ENCODE results near the gene TPM2. TPM values are rescaled to one million over a fixed set of nuclear protein-coding genes. Genes with fewer than 3 reads are reported as not detected.

TPM2 gene
- polyA plus RNA-seq, 5 donors, result 149 to 645 (median 181) TPM

DNA sequence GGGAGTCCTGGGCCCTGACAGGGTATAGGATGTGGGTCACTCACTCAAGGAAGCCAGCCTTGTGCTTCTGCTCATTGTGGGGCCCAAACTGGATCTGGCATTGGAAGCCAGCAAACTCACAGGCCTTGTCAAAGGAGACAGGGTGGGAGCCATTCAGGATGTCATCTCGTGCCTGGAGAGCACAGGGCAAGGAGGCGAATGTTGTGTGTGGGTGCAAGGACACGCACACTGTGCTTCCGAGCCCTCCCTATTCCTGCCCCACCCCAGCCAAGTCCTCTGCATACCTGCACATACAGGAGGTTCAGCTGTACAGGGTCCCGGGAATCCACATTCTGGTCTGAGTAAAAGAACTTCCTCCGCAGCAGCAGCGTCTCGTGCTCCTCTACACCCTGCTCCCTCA is 34.2 kb upstream of the TPM2 start:
- DNase-seq, result no peak

- DNase-seq, result no peak
These were observed 33.7 kb upstream of the TPM2 start for GRCh38 chr9:35723426-35723825.

DNA sequence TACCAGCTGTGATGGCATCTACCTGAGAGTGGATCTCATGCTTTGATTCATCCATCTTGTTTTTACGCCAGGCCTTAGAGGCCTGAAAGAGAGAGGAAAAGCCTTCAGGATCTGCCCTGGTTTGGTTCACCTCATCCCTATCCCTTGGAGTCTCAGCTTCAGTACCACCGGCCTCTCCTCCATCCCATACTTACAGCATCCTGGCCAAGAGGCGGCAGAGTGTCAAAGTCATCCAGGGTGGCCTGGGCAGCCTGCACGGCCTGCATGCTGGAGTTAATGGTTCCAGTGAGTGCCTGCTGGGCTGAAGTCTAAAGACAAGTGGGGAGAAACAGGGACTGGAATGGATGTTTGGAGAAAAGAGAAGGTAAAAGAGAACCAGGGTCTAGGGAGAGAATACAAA is 29.8 kb upstream of the TPM2 start:
- no peak for DNase-seq

DNA sequence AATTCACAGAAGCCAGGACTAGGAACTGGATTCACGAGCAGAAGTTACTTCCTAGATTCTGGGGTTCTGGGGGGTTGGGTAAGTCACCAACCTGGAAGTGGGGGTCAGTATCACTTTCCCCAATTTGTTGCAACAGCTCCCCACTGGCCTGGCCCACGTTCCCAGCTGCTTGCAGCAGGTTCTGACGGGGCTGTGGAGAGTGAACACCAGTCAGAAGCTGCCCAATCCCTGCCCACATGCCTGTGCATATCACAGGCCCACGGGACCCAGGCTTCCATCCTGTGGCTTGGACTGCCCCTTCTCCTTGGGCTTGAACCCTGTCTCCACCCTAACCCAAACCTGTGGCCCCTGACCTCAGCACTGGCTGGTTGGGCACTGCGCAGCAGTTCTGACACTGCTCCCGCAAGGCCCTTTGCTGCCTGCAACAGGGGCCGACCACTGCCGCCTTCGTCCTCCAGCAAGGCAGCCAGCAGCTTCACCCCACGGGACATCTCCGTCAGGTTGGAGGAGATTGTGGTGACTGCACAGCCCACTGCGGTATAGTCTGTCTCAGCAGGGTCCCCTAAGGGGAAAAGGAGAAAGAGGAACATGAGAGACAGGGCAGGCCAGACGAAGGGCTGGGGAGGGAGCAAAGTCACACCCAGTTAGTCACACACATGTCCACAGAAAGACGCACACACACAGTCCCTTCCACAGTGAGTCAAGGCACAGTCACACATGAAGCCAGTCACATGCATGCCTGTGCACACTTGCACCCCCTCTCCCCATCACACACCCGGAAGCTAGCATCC is 29.2 kb upstream of the TPM2 start:
- DNase-seq, result no peak

DNA sequence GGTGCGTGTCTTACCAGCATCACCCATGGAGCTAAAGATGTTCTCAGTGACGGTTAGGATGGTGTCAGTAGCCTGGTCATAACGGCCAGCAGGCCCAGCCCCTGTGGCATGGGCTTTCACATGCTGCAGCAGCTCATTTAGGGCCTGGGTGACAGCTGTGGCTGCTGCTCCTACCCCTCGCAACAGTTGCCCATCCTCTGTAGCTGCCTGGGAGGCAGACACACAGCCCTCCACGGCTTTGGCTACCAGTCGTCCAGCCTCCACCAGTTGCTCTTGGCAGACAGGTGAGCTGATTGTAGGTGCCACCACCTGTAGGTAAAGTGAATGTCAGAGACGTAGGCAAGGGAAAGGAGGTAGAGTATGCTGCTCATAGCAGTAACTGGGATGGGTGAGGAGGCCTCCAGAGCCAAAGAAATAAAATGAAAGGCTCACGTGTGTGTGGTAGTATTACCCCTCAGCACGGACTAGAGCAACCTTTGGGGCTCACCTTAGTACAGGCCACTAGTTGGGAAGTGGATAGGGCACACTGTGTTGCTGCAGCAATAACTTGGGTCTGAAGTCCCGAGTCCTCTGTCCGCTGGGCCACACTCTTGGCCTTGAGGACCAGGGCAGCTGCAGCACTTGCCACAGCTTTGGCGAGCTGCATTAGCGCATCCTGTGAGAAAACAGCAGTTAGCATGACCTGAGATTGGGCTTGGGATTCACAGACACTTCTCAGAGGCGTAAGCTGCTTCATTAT is 27.6 kb upstream of the TPM2 start:
- no peak for DNase-seq

- DNase-seq, result no peak
These were observed 26.5 kb upstream of the TPM2 start for GRCh38 chr9:35716230-35716629.

- DNase-seq, result no peak
These were observed 25.0 kb upstream of the TPM2 start for GRCh38 chr9:35714579-35715252.

DNA sequence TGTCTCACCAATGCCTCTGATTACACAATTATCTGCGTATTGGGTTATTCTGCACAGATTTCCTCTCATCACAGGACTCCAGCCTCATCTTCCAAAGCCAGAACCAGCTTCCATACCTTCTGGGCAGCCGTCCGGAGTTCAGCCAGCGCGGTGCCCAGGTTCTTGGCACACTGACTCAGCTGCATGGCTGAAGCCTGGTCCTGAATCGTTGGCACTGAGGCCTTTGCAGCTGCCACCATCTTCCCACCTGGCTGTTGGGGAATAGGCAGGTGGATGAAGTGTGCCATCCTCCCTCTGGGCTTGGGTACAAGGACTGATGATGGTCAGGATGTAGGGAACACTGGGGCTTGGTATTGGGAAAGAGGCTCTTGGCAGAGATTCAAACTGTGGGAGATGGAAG is 24.4 kb upstream of the TPM2 start:
- DNase-seq, result no peak

DNA sequence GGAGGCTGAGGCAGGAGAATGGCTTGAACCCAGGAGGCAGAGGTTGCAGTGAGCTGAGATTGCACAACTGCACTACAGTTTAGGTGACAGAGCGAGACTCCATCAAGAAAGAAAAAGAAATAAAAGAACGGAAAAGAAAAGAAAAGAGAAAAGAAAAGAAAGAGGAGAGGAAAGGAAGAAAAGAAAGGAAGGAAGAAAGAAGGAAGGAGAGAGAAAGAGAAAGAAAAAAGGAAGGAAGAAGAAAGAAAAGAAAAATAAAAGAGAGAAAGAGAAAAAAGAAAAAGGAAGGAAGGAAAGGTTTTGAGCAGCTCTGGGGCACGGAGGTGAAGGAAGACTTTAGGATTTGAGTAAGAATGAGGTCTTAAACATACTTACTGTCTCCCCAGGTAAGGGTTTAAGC is 23.9 kb upstream of the TPM2 start:
- no peak for DNase-seq

- no peak for DNase-seq
These were observed 23.2 kb upstream of the TPM2 start for GRCh38 chr9:35712762-35713400.

DNA sequence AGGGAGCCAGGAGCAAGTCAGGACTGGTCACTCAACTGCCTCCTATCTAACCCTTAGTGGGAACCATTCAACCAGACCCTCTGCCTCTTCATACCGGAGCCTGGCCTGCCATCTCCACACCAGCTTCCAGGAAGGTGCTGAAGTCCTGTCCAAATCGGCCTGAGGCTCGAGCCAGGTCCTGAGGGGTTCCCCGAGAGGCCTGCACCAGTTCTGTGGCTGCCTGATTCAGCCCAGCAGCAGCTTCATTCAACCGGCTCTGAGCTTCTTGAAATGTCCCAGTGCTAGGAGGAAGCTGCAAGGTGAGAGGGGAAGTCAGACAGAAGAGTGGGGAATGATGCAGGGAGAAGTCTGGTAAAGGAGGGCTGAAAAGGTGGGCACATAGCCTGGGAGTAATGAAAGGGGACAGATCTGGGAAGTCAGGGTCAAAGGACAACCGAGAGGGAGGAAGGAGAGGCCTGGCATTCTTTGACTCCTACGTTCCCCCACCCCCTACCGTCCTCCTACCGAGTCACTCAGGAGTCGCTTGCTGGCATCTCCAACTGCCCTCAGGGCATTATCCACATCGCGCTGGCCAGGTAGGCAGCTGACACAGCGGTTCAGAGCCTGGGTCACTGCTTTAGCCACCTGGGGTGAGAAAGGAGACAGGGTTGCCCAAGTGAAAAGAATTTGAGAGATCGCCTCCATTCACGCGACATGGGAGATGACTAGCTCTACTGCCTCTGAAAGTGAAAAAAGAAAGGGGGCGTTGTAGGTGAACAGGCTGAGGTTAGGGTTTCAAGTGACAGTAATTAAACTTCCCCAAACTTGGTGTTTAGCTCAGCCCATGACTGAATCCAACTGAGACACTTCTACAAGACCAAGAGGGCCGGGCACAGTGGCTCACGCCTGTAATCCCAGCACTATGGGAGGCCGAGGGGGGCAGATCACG is 22.0 kb upstream of the TPM2 start:
- no peak for DNase-seq

GRCh38 chr9:35710818-35711500 is 21.2 kb upstream of the TPM2 start:
- no peak for DNase-seq

- no peak for DNase-seq
These were observed 18.4 kb upstream of the TPM2 start for GRCh38 chr9:35708146-35708545.

GRCh38 chr9:35706951-35707350 is 17.2 kb upstream of the TPM2 start:
- DNase-seq, result no peak

DNA sequence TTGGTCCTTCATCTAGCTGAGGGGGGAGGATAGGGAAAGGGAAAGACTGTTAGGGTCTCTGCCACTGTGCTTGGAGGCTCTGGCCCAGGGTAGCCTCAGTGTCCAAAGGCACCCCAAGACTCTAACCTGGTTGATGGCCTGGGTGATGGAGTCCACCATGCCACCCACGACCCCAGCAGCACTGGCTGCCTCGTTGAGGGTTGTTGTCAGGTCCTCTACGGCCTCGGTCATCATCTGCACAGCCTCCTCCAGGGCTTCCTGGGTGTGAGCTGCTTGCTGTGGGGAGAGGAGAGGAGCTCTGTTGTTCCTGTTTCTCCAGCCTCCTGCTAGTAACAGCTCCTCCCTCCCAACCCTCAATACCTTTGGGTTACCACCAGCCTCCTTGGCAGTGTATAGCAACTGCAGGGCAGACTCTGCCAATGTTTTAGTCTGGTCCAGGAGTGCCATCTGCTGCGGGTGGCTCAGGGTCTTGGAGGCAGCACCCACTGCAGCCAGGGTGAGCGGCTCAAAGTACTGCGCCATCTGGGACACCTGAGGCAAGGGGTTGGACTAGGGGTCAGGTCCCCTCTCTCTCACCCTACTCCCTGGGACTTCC is 16.2 kb upstream of the TPM2 start:
- DNase-seq, result no peak

GRCh38 chr9:35705372-35705771 is 15.6 kb upstream of the TPM2 start:
- DNase-seq, result no peak

GRCh38 chr9:35703906-35704672 is 14.4 kb upstream of the TPM2 start:
- no peak for DNase-seq

GRCh38 chr9:35702696-35703095 is 13.0 kb upstream of the TPM2 start:
- DNase-seq, result no peak

GRCh38 chr9:35700942-35701341 is 11.2 kb upstream of the TPM2 start:
- DNase-seq, result no peak

Measured in right lung (tissue), 5 donors.